GM23248 (cell line): ENCODE data around the gene CRTC2. TPM values are rescaled to one million over a fixed set of nuclear protein-coding genes. Genes with fewer than 3 reads are reported as not detected.
A peak's percentile ranks its signal among the peaks of the same experiment; 100 is the strongest.

Experiments
- DNase-seq: peaks from one replicate; pipeline ENCODE4 v3.0.0-alpha.2; 2015
- H2AFZ ChIP-seq: fragments of 200-600 bp; sonication (generic); 2 replicates; pipeline ENCODE4 v1.6.1; 2016; ENCODE audit warnings: antibody characterized with exemption
- H3F3A ChIP-seq: fragments of 200-600 bp; sonication (generic); 2 replicates; pipeline ENCODE4 v1.6.1; 2016; ENCODE audit warnings: mild to moderate bottlenecking, antibody characterized with exemption, mixed run types; ENCODE audit not compliant: insufficient read depth
- H3K27ac ChIP-seq: fragments of 200-600 bp; sonication (generic); 2 replicates; pipeline ENCODE4 v1.5.1; 2016; ENCODE audit warnings: mild to moderate bottlenecking
- H3K27me3 ChIP-seq: fragments of 200-600 bp; sonication (generic); replicated peaks from 2 replicates; pipeline ENCODE4 v1.6.1; 2016; ENCODE audit warnings: mild to moderate bottlenecking; ENCODE audit not compliant: insufficient read depth
- H3K36me3 ChIP-seq: fragments of 200-600 bp; sonication (generic); 2 replicates; pipeline ENCODE4 v1.6.1; 2016; ENCODE audit warnings: low read depth, mild to moderate bottlenecking
- H3K4me1 ChIP-seq: fragments of 200-600 bp; sonication (generic); 2 replicates; pipeline ENCODE4 v1.6.1; 2016; ENCODE audit warnings: mild to moderate bottlenecking; ENCODE audit not compliant: insufficient read depth
- H3K4me2 ChIP-seq: fragments of 200-600 bp; sonication (generic); one replicate; pipeline ENCODE4 v1.6.1; 2016; ENCODE audit warnings: mild to moderate bottlenecking; ENCODE audit not compliant: unreplicated experiment
- H3K4me3 ChIP-seq: fragments of 200-600 bp; sonication (generic); 2 replicates; pipeline ENCODE4 v1.5.1; 2016; ENCODE audit warnings: mild to moderate bottlenecking
- H3K79me2 ChIP-seq: fragments of 200-600 bp; sonication (generic); 2 replicates; pipeline ENCODE4 v1.6.1; 2016; ENCODE audit warnings: mild to moderate bottlenecking; ENCODE audit not compliant: insufficient read depth
- H3K9ac ChIP-seq: fragments of 200-600 bp; sonication (generic); 2 replicates; pipeline ENCODE4 v1.6.1; 2016; ENCODE audit warnings: mild to moderate bottlenecking
- H3K9me2 ChIP-seq: fragments of 200-600 bp; sonication (generic); 2 replicates; pipeline ENCODE4 v1.6.1; 2016; ENCODE audit warnings: mixed run types, mild to moderate bottlenecking, moderate library complexity; ENCODE audit not compliant: insufficient read depth
- H3K9me3 ChIP-seq: fragments of 200-600 bp; sonication (generic); one replicate; pipeline ENCODE4 v1.6.1; 2017; ENCODE audit warnings: low read depth
- H4K20me1 ChIP-seq: fragments of 200-600 bp; sonication (generic); 2 replicates; pipeline ENCODE4 v1.6.0; 2016; ENCODE audit not compliant: insufficient read depth
- EZH2 ChIP-seq: fragments of 200-600 bp; sonication (generic); IDR thresholded peaks from 2 replicates; pipeline ENCODE4 v1.6.1; 2018; ENCODE audit warnings: antibody characterized with exemption, mild to moderate bottlenecking; ENCODE audit not compliant: insufficient read depth, poor library complexity, severe bottlenecking
- EZH2phosphoT487 ChIP-seq: fragments of 200-600 bp; sonication (generic); IDR thresholded peaks from 2 replicates; pipeline ENCODE4 v1.6.1; 2018; ENCODE audit warnings: antibody characterized with exemption, moderate library complexity, mild to moderate bottlenecking, low read depth; ENCODE audit not compliant: insufficient read depth
- WGBS, 2 experiments: methylation state at CpG; one replicate each; pipeline ENCODE4 v1.1.6; 2015 to 2017; ENCODE audit warnings: low lambda C conversion rate in 2 of 2, low coverage in 1 of 2; ENCODE audit errors: missing lambda C conversion rate in 2 of 2; 5-methylcytosine and 5-hydroxymethylcytosine counted together
- in situ Hi-C: fragments of 300-500 bp; cut with MboI; formaldehyde crosslinking; loops from 2 replicates; pipeline ENCODE4 v1.15.0; 2020
- polyA plus RNA-seq: library from polyadenylated mRNA; unstranded; fragments of >200 nt; fragmentation: Nextera tagmentation; extraction: Ambion mirVana; gene quantifications from 2 replicates; pipeline ENCODE4 v1.2.1, GENCODE V29; 2016
- total RNA-seq: library from RNA; depleted of rRNA; stranded (reverse); fragments of >200 nt; shearing (Covaris generic); gene quantifications from 2 replicates; pipeline ENCODE4 v1.2.3, GENCODE V29; 2014

The CRTC2 gene
- total and polyA plus RNA-seq, 2 experiments from 2014 or later, result 7.5 to 21.0 TPM

DNA sequence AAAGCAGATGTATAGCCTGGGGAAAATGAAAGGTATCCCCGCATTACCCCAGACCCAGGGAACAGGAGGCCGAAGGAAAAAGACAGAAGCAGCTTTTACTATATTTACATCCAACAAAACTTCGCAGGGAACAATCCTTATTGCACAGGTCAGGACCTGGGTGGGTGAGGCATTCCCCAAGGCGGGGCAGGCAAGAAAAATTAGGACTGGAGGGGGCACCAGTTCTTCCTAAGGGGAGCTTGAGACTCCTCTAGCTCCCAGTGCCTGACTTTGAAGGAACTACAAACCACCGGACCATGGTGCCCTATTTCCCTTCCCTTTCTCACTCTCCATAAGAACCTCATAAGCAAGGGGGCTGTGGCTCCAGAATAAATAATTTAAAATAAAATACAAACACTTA, 29.0 kb downstream of the CRTC2 start:
- H3K9ac ChIP-seq, result no peak overlapping the region
- 81 to 88% methylated on average over 5 of the region's 5 CpGs for WGBS, 2 experiments

DNA sequence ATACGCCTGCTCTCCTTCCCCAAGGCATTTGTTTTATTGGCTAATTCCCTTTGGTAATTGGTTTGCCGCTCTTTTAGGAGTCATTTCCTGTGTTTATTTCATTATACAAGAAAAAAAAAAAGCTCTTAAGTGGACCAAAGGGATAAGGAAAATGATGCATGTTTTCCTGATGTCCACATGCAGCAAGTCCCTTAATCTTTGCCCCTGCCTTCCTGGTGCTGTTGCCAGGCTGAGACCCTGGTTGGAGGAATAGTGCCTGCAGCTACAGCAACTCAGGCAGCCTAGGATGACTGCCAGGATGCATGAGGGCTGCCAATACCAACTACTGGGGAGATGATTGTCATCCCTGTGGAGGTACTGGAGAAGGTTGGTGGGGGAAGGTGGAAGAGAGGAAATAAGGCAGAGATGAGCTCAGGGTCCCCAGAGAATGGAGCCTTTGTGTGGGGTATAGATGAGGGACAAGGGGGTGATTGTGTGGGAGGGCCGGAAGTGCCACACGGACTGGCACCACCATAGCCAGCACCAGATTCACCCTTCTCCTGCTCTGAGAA, 29.5 kb downstream of the CRTC2 start:
- peaks cover 17% of the 10 kb centered on the region for H3F3A ChIP-seq
- TF ChIP-seq EZH2phosphoT487, result no peak
- no peak for TF ChIP-seq EZH2
- no peak overlapping the region for H3K4me3 ChIP-seq
- H4K20me1 ChIP-seq, result no peaks in the 10 kb centered on the region
- DNase-seq, result peak; percentile 39
- no peaks in the 10 kb centered on the region for H3K27me3 ChIP-seq
- H3K9me3 ChIP-seq, result no peaks in the 10 kb centered on the region
- peaks cover 13% of the 10 kb centered on the region for H3K4me1 ChIP-seq
- H2AFZ ChIP-seq, result no peak overlapping the region
- H3K4me2 ChIP-seq, result no peak overlapping the region
- H3K79me2 ChIP-seq, result no peaks in the 10 kb centered on the region
- H3K36me3 ChIP-seq, result no peaks in the 10 kb centered on the region
- no peak overlapping the region for H3K9ac ChIP-seq
- H3K27ac ChIP-seq, result no peak overlapping the region
- no peaks in the 10 kb centered on the region for H3K9me2 ChIP-seq
- WGBS, 2 experiments, result 42 to 49% methylated on average over 4 of the region's 4 CpGs
- in situ Hi-C loops, result no loop called here

More for the DNA sequence above, 29.0 kb downstream of the CRTC2 start:
- no peak overlapping the region for H3K4me2 ChIP-seq
- peaks cover 12% of the 10 kb centered on the region for H3F3A ChIP-seq
- H2AFZ ChIP-seq, result no peak overlapping the region
- in situ Hi-C loops, result no loop called here
- DNase-seq, result no peak
- H3K27me3 ChIP-seq, result no peaks in the 10 kb centered on the region
- no peaks in the 10 kb centered on the region for H3K9me3 ChIP-seq
- H3K79me2 ChIP-seq, result no peaks in the 10 kb centered on the region
- TF ChIP-seq EZH2 (no peak), EZH2phosphoT487 (no peak)
- H3K4me3 ChIP-seq, result no peak overlapping the region
- no peaks in the 10 kb centered on the region for H4K20me1 ChIP-seq
- H3K9me2 ChIP-seq, result no peaks in the 10 kb centered on the region
- H3K36me3 ChIP-seq, result no peaks in the 10 kb centered on the region
- peaks cover 8% of the 10 kb centered on the region for H3K4me1 ChIP-seq
- H3K27ac ChIP-seq, result no peak overlapping the region

DNA sequence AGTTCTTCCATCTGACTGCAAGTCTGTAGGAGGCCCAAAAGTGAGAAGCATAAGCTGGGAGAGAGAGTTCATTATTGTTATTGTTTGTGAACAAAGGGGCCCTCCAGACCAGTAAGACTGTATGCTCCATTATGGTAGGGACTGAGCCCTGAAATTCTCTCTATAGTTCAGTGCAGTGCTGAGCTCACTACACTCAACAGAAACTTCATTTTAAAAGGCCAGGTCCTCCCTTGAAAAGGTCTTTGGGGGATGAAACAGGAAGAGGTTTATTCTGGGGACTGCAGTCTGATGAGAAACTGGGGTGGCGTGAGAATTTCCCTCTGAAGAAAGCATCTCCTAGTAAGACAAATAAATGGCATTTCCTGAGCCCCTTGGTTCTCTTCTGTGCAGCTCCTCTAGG, 30.2 kb downstream of the CRTC2 start:
- Histone ChIP-seq H3K4me2 (no peak overlapping the region), H3K9ac (no peak overlapping the region), H3F3A (peaks cover 23% of the 10 kb centered on the region), H3K27me3 (no peaks in the 10 kb centered on the region), H4K20me1 (no peaks in the 10 kb centered on the region), H3K4me3 (no peak overlapping the region), H2AFZ (no peak overlapping the region), H3K79me2 (no peaks in the 10 kb centered on the region), H3K9me3 (no peaks in the 10 kb centered on the region), H3K4me1 (peaks cover 17% of the 10 kb centered on the region), H3K27ac (no peak overlapping the region), H3K9me2 (no peaks in the 10 kb centered on the region), H3K36me3 (no peaks in the 10 kb centered on the region)
- WGBS, 2 experiments, result 65 to 73% methylated on average over 1 of the region's 1 CpG
- in situ Hi-C loops, result no loop called here
- no peak for DNase-seq
- TF ChIP-seq EZH2phosphoT487 (no peak), EZH2 (no peak)

DNA sequence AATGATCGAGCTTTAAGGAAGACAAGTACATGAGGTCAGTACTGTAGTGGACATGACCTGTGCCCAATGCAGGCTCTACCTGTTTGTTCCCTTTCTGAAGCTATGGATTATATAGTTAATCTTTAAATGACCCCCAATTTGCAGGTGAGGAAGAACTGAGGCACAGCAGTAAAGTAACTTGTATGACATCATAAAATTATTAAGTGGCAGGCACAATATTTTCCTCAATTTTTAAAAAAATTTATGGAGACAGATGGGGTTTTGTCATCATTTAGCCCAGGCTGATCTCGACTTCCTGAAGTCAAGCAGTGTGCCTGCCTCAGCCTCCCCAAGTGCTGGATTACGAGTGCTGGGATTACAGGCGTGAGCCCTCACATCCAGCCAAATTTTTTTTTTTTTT, 32.0 kb downstream of the CRTC2 start:
- Histone ChIP-seq H3F3A (peaks cover 33% of the 10 kb centered on the region), H4K20me1 (peaks cover 1% of the 10 kb centered on the region; the same call in 1 of the 2 replicates), H3K9ac (no peak overlapping the region), H3K4me3 (no peak overlapping the region), H3K27ac (no peak overlapping the region), H2AFZ (no peak overlapping the region), H3K9me3 (no peaks in the 10 kb centered on the region), H3K4me1 (peaks cover 18% of the 10 kb centered on the region), H3K79me2 (peaks cover 9% of the 10 kb centered on the region), H3K36me3 (no peaks in the 10 kb centered on the region), H3K27me3 (no peaks in the 10 kb centered on the region), H3K9me2 (no peaks in the 10 kb centered on the region), H3K4me2 (no peak overlapping the region)
- no peak for TF ChIP-seq EZH2
- no peak for TF ChIP-seq EZH2phosphoT487
- in situ Hi-C loops, result no loop called here
- WGBS, 2 experiments, result 73 to 75% methylated on average over 4 of the region's 4 CpGs
- DNase-seq, result no peak
